ENCODE measurements around the gene PRKAR1B. TPM values are rescaled to one million over a fixed set of nuclear protein-coding genes. Genes with fewer than 3 reads are reported as not detected.
A peak's percentile ranks its signal among the peaks of the same experiment; 100 is the strongest.

Gene PRKAR1B
- total RNA-seq, 1 experiment from 2014 or later: 27.2 TPM

- intact Hi-C loops (cut with micrococcal nuclease; ENCODE audit: unreplicated experiment): loop anchor here (10.0 kb wide), 1 partner anchor 173 kb away; no protein-coding TSS in a partner anchor
- TF ChIP-seq EZH2 (IDR thresholded peaks at IDR 0.05; ENCODE audit: borderline replicate concordance, low read depth, low read length, poor library complexity, severe bottlenecking) (no peak), CTCF (conservative IDR thresholded peaks at IDR 0.05; ENCODE audit: low read depth, low read length) (no peak)
- H3K27ac ChIP-seq (ENCODE audit: low read depth, low read length, poor library complexity, severe bottlenecking): no peak overlapping the region
- H3K27me3 ChIP-seq (replicated peaks; ENCODE audit: insufficient read depth, low read depth, low read length, poor library complexity): no peaks in the 10 kb centered on the region
- BruUV-seq (replicated peaks): no TSS peak
- H3K9me3 ChIP-seq (ENCODE audit: low read depth, low read length, poor library complexity, severe bottlenecking): no peaks in the 10 kb centered on the region
- peak; percentile 57 for DNase-seq (ENCODE audit: low spot score)
- H3K36me3 ChIP-seq (ENCODE audit: insufficient read depth, low read length, poor library complexity, severe bottlenecking): no peaks in the 10 kb centered on the region
- no peak overlapping the region for H3K4me3 ChIP-seq (ENCODE audit: low read depth, low read length, poor library complexity, severe bottlenecking)
- ChIA-PET POLR2A (ENCODE audit: low non-redundant PET) (no interaction called here), CTCF (no interaction called here)
- H3K4me1 ChIP-seq (ENCODE audit: insufficient read depth, low read length, poor library complexity, severe bottlenecking): peaks cover 32% of the 10 kb centered on the region
These were observed 125.3 kb downstream of the PRKAR1B start for GRCh38 chr7:601595-602340.

- no peak for TF ChIP-seq EZH2 (IDR thresholded peaks at IDR 0.05; ENCODE audit: borderline replicate concordance, low read depth, low read length, poor library complexity, severe bottlenecking)
- TF ChIP-seq CTCF (conservative IDR thresholded peaks at IDR 0.05; ENCODE audit: low read depth, low read length): no peak
- Histone ChIP-seq H3K27me3 (replicated peaks; ENCODE audit: insufficient read depth, low read depth, low read length, poor library complexity) (no peaks in the 10 kb centered on the region), H3K9me3 (ENCODE audit: low read depth, low read length, poor library complexity, severe bottlenecking) (no peaks in the 10 kb centered on the region), H3K4me3 (ENCODE audit: low read depth, low read length, poor library complexity, severe bottlenecking) (no peak overlapping the region), H3K4me1 (ENCODE audit: insufficient read depth, low read length, poor library complexity, severe bottlenecking) (peaks cover 32% of the 10 kb centered on the region), H3K27ac (ENCODE audit: low read depth, low read length, poor library complexity, severe bottlenecking) (no peak overlapping the region), H3K36me3 (ENCODE audit: insufficient read depth, low read length, poor library complexity, severe bottlenecking) (no peaks in the 10 kb centered on the region)
- CTCF ChIA-PET: no interaction called here
- intact Hi-C loops (cut with micrococcal nuclease; ENCODE audit: unreplicated experiment): loop anchor here (10.0 kb wide), 1 partner anchor 174 kb away; no protein-coding TSS in a partner anchor
- BruUV-seq (replicated peaks): no TSS peak
- POLR2A ChIA-PET (ENCODE audit: low non-redundant PET): no interaction called here
- peak; percentile 33 for DNase-seq (ENCODE audit: low spot score)
These were observed 126.0 kb downstream of the PRKAR1B start for GRCh38 chr7:601036-601594.

- peaks cover 30% of the 10 kb centered on the region for H3K4me1 ChIP-seq (ENCODE audit: insufficient read depth, low read length, poor library complexity, severe bottlenecking)
- H3K9me3 ChIP-seq (ENCODE audit: low read depth, low read length, poor library complexity, severe bottlenecking): no peaks in the 10 kb centered on the region
- no peak overlapping the region for H3K4me3 ChIP-seq (ENCODE audit: low read depth, low read length, poor library complexity, severe bottlenecking)
- no peaks in the 10 kb centered on the region for H3K36me3 ChIP-seq (ENCODE audit: insufficient read depth, low read length, poor library complexity, severe bottlenecking)
- ChIA-PET POLR2A (ENCODE audit: low non-redundant PET) (no interaction called here), CTCF (no interaction called here)
- no peak overlapping the region for H3K27ac ChIP-seq (ENCODE audit: low read depth, low read length, poor library complexity, severe bottlenecking)
- no peak for DNase-seq (ENCODE audit: low spot score)
- no peaks in the 10 kb centered on the region for H3K27me3 ChIP-seq (replicated peaks; ENCODE audit: insufficient read depth, low read depth, low read length, poor library complexity)
- intact Hi-C loops (cut with micrococcal nuclease; ENCODE audit: unreplicated experiment): loop anchor here (10.0 kb wide), 1 partner anchor 174 kb away; no protein-coding TSS in a partner anchor
- BruUV-seq (replicated peaks): no TSS peak
- no peak for TF ChIP-seq CTCF (conservative IDR thresholded peaks at IDR 0.05; ENCODE audit: low read depth, low read length)
These were observed 126.7 kb downstream of the PRKAR1B start for GRCh38 chr7:600149-601035.

Measured in A673 (cell line).